ENCODE measurements around the gene TBC1D1. TPM values are rescaled to one million over a fixed set of nuclear protein-coding genes. Genes with fewer than 3 reads are reported as not detected.

TBC1D1 gene
- total RNA-seq, 4 donors from 2014 or later = 15.9 to 24.0 (median 20.0) TPM

DNA sequence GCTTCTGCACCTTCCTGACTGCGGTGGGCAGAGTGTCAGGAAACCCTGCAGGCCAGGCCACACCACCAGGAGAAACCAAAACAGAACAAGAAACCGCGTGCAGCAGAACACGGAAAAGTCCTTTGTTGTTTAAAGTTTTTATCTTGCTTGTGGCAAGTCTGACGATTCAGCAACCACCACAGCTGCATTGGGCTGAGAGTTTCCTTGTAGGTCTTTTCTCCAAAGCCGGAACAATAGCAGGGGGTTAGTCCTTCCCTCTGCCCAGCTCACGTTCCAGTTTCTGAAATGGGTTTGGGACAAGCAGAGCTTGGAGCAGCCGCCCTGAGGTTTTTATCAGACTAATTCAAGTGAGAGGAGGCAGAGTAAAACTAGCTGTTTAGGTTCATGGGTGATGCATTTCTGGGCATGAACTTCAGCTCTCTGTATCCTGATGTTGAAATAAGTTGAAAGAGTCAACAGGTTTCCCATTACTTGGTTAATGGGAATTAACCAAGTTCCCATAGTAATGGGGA lies 286.2 kb downstream of the TBC1D1 start:
- TF ChIP-seq, protein P1, sequence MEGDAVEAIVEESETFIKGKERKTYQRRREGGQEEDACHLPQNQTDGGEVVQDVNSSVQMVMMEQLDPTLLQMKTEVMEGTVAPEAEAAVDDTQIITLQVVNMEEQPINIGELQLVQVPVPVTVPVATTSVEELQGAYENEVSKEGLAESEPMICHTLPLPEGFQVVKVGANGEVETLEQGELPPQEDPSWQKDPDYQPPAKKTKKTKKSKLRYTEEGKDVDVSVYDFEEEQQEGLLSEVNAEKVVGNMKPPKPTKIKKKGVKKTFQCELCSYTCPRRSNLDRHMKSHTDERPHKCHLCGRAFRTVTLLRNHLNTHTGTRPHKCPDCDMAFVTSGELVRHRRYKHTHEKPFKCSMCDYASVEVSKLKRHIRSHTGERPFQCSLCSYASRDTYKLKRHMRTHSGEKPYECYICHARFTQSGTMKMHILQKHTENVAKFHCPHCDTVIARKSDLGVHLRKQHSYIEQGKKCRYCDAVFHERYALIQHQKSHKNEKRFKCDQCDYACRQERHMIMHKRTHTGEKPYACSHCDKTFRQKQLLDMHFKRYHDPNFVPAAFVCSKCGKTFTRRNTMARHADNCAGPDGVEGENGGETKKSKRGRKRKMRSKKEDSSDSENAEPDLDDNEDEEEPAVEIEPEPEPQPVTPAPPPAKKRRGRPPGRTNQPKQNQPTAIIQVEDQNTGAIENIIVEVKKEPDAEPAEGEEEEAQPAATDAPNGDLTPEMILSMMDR (IDR thresholded peaks at IDR 0.05) = no peak
- TF ChIP-seq POLR2A (IDR thresholded peaks at IDR 0.05) = no peak
- 35 to 38% methylated on average over 8 of the region's 8 CpGs for WGBS, 2 donors
- no peak for DNase-seq (ENCODE audit: low spot score in 2 of 2)
- intact Hi-C loops (cut with DNase I; ENCODE audit: low total_unique reads) = loop anchor here (5.0 to 10.0 kb wide), 2 partner anchors 112 to 500 kb away; no protein-coding TSS in a partner anchor
- H3K4me3 ChIP-seq (ENCODE audit: low read depth, poor library complexity, severe bottlenecking) = no peak overlapping the region

DNA sequence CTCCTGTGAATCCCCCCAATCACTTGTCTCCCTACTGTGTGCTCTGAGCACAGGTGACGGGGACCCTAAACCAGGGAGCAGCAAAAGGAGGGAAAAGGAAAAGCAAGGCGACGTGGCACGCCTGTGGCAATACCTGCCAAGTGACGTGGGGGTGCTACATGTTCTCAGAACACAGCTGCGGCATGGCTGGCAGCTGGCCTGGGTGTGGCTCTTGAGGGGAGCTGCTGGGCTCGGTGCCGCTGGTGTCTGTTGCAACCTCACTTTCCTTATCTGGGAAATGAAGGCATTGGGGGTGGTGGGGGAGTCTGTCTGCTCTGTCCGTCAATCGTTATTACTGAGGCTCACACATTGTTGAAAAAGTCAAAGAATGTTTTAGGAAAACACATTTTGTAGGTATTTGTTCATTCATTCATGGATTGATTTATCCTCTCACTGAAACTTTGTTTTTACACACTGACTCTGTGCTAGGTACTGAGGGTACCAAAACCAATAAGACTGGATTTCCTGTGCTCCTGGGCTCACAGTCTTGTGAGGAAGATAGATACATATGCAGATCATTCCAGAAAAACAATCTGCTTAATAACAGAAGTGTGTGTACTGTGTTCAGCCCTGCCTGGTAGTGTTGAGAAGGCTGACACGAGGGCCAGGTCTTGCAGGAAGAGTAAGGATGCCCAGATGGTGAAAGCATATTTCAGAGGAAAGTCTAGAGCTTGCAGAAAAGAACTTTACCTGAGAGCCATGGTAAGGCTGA lies 286.9 kb downstream of the TBC1D1 start:
- 14 to 21% methylated on average over 11 of the region's 11 CpGs for WGBS, 2 donors
- DNase-seq (ENCODE audit: low spot score in 2 of 2) = peak; percentile 81 to 94
- TF ChIP-seq POLR2A (IDR thresholded peaks at IDR 0.05) = no peak
- TF ChIP-seq, protein P1 (IDR thresholded peaks at IDR 0.05) = no peak
- intact Hi-C loops (cut with DNase I; ENCODE audit: low total_unique reads) = loop anchor here (5.0 to 10.0 kb wide), 2 partner anchors 113 to 499 kb away; no protein-coding TSS in a partner anchor
- no peak overlapping the region for H3K4me3 ChIP-seq (ENCODE audit: low read depth, poor library complexity, severe bottlenecking)

DNA sequence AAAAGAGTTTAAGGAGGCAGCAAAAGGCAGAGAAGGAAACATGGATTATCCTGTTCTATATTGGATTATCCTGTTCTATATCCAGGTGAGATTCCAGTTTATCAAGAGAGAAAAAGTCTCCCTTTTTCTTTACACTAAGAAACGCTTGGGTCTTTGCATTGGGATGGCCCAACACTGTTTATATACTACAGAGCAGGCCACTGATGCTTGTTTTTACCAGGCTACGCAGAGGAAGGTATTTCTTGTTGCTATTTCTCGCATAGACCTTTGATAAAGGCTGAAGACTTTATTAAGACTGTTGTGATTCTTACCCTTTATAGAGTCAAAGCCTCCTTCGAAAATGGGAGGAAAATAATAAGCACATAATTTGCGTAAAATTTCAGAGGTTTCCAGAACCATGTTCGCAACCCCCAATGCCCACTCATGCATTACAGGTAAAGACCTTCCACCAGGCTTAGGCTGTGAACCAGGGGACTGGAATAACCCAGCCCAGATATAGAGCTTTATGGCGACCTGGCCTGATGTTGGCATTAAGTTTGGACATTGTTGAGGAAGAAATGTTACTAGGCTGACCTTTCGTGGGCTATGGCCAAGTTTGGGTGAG lies 287.6 kb downstream of the TBC1D1 start:
- intact Hi-C loops (cut with DNase I; ENCODE audit: low total_unique reads) = loop anchor here (5.0 to 10.0 kb wide), 2 partner anchors 114 to 499 kb away; no protein-coding TSS in a partner anchor
- WGBS, 2 donors = 67 to 82% methylated on average over 8 of the region's 8 CpGs
- TF ChIP-seq, protein P1 (IDR thresholded peaks at IDR 0.05) = no peak
- no peak for TF ChIP-seq POLR2A (IDR thresholded peaks at IDR 0.05)
- DNase-seq (ENCODE audit: low spot score in 2 of 2) = no peak
- H3K4me3 ChIP-seq (ENCODE audit: low read depth, poor library complexity, severe bottlenecking) = no peak overlapping the region

DNA sequence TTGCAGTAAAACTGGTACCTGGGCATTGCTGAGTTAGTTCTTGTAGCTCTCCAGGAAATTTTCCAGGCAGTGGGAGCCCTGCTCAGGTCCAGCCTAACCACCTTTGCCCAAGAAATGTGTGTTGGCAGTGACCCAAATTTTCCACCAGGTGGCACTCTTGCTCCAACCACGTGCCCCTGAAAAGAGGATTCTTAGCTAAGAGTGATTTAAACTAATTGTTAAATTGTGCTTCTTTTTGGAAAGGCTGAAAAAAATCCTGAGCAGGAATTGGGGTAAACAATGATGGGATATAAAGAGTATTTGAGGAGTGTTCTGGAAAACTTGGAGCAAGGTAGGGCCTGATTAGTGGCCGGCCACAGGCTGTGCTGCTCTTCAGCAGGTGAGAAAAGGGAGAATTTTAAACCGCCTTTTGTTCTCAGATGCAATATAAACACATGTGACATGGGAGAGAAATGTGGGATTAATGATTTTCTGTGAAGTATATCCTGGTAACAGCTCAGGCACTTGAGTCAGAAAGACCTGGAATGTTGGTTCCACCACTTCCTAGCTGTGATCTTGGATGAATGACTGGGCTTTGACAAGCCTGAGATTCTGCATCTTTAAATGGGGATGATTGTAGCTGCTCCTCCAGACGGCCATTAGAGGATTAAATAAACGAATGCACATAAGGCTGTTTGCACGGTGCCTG lies 288.9 kb downstream of the TBC1D1 start:
- H3K4me3 ChIP-seq (ENCODE audit: low read depth, poor library complexity, severe bottlenecking) = no peak overlapping the region
- intact Hi-C loops (cut with DNase I; ENCODE audit: low total_unique reads) = loop anchor here (2.0 to 10.0 kb wide), 3 partner anchors 115 to 551 kb away; no protein-coding TSS in a partner anchor
- TF ChIP-seq, protein P1 (IDR thresholded peaks at IDR 0.05) = peak in 1 of 3 donors; percentile 43
- TF ChIP-seq POLR2A (IDR thresholded peaks at IDR 0.05) = no peak
- whole genome bisulfite sequencing, 2 donors = 43 to 55% methylated on average over 6 of the region's 6 CpGs
- peak; percentile 80 to 93 for DNase-seq (ENCODE audit: low spot score in 2 of 2)

DNA sequence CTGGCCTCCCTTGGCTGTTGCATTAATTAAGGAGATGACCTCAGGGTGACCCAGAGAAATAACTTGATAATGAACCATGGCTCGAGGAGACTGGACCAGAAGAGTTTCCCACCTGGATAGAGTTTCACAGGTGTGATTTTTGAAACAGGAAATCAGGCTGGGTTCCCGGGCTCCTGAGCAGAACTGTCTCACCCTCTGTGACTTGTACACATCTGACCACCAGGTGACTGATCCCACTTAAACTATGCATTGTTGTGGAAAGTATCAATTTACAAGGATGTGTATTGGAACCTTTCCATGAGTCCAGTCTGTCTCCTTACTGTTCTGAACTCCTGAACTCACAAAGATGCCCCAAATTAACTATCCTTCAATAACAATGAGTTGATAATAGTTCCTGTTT lies 289.6 kb downstream of the TBC1D1 start:
- 70 to 76% methylated on average over 2 of the region's 2 CpGs for WGBS, 2 donors
- intact Hi-C loops (cut with DNase I; ENCODE audit: low total_unique reads) = loop anchor here (2.0 kb wide), 1 partner anchor 550 kb away; no protein-coding TSS in a partner anchor
- TF ChIP-seq, protein P1 (IDR thresholded peaks at IDR 0.05) = no peak
- no peak for TF ChIP-seq POLR2A (IDR thresholded peaks at IDR 0.05)
- no peak overlapping the region for H3K4me3 ChIP-seq (ENCODE audit: low read depth, poor library complexity, severe bottlenecking)
- DNase-seq (ENCODE audit: low spot score in 2 of 2) = no peak
